Ascending aorta (tissue), 2 donors: Measurements from ENCODE around the gene ELFN1. TPM values are rescaled to one million over a fixed set of nuclear protein-coding genes. Genes with fewer than 3 reads are reported as not detected.

Experiments
- DNase-seq, 2 donors: peaks; one replicate each; pipeline ENCODE4 v3.0.0-alpha.2; 2019; ENCODE audit warnings: low spot score in 2 of 2
- H3K27ac ChIP-seq, 2 donors: fragments of 200-600 bp; sonication (generic); one replicate each; pipeline ENCODE4 v1.5.1; 2016 to 2017; ENCODE audit warnings: mild to moderate bottlenecking in 1 of 2
- H3K27me3 ChIP-seq: fragments of 200-600 bp; sonication (generic); one replicate; pipeline ENCODE4 v1.5.1; 2017
- H3K36me3 ChIP-seq, 2 donors: fragments of 200-600 bp; sonication (generic); one replicate each; pipeline ENCODE4 v1.5.1; 2016
- H3K4me1 ChIP-seq, 2 donors: fragments of 200-600 bp; sonication (generic); one replicate each; pipeline ENCODE4 v1.5.1; 2016 to 2017; ENCODE audit warnings: mild to moderate bottlenecking in 1 of 2
- H3K4me3 ChIP-seq, 2 donors: fragments of 200-600 bp; sonication (generic); one replicate each; pipeline ENCODE4 v1.5.1; 2016 to 2017; ENCODE audit warnings: mild to moderate bottlenecking in 1 of 2
- H3K9me3 ChIP-seq, 2 donors: fragments of 200-600 bp; sonication (generic); one replicate each; pipeline ENCODE4 v1.5.1; 2016
- intact Hi-C: fragments of 100-400 bp; cut with DNase I; formaldehyde crosslinking; loops from one replicate; pipeline ENCODE4 v1.15.1; 2023
- total RNA-seq: library from RNA; depleted of rRNA; stranded (reverse); fragments of >200 nt; gene quantifications from one replicate; pipeline ENCODE4 v1.1.0, GENCODE V29; 2016
- TF ChIP-seq, protein P1 (sequence below), 3 experiments: fragments of 200-600 bp in 2 of 3; fragments of 450-650 bp in 1 of 3; sonication (generic) in 2 of 3; IDR thresholded peaks; one replicate each; pipeline ENCODE4 v1.5.1; 2016 to 2019; ENCODE audit warnings: antibody characterized with exemption in 3 of 3, mild to moderate bottlenecking in 1 of 3, moderate library complexity in 1 of 3

The ELFN1 gene
- total RNA-seq, 1 donor from 2014 or later: 7.3 TPM

DNA sequence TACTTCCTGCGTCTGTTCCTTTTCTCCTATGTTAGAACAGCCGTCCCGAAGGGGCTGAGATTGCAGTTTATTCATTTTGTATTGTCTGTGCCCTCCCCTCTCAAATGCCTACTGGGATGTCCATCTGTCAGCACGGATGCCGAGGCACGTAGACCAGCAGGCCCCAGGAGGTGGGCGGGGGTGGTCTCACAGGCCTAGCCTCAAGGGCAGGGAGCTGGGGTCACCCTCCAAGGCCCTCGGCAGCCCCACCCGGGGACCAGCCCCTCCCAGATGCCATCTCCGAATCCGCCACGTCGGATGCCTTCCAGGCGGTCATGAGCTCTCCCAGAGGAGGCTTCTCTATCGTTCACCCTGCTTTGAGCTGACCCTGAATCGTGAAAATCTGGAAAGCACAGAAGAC is 59.7 kb downstream of the ELFN1 start:
- TF ChIP-seq, protein P1, sequence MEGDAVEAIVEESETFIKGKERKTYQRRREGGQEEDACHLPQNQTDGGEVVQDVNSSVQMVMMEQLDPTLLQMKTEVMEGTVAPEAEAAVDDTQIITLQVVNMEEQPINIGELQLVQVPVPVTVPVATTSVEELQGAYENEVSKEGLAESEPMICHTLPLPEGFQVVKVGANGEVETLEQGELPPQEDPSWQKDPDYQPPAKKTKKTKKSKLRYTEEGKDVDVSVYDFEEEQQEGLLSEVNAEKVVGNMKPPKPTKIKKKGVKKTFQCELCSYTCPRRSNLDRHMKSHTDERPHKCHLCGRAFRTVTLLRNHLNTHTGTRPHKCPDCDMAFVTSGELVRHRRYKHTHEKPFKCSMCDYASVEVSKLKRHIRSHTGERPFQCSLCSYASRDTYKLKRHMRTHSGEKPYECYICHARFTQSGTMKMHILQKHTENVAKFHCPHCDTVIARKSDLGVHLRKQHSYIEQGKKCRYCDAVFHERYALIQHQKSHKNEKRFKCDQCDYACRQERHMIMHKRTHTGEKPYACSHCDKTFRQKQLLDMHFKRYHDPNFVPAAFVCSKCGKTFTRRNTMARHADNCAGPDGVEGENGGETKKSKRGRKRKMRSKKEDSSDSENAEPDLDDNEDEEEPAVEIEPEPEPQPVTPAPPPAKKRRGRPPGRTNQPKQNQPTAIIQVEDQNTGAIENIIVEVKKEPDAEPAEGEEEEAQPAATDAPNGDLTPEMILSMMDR (IDR thresholded peaks at IDR 0.05): no peak
- intact Hi-C loops: no loop called here
- no peaks in the 10 kb centered on the region for H3K4me1 ChIP-seq
- H3K4me3 ChIP-seq: no peak overlapping the region
- no peaks in the 10 kb centered on the region for H3K27me3 ChIP-seq
- H3K9me3 ChIP-seq: peaks cover 0 to 17% of the 10 kb centered on the region in 2 donors
- no peaks in the 10 kb centered on the region for H3K36me3 ChIP-seq
- H3K27ac ChIP-seq: no peak overlapping the region
- DNase-seq: no peak

DNA sequence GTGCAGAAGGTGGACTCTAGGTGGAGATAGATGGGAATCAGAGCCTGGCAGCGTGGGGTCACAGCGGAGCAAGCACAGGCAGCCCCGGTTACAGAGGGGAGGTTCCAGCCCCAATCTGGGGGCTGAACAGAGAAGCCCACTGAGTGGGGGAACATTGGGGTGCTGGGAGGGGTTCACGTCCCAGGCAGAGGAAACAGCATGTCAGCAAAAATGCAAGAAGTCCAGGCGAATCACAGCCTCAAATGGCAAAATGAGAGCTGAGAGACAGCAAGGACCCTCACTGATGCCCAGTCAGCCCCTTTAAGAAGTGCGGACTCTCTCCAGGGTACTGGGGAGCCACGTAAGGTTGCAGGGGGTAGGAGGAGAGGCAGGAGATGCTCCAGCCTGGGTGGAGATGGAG is 62.0 kb downstream of the ELFN1 start:
- no peak for DNase-seq
- H3K4me1 ChIP-seq: no peaks in the 10 kb centered on the region
- no peak overlapping the region for H3K27ac ChIP-seq
- TF ChIP-seq, protein P1 (IDR thresholded peaks at IDR 0.05): no peak
- intact Hi-C loops: no loop called here
- no peaks in the 10 kb centered on the region for H3K36me3 ChIP-seq
- H3K27me3 ChIP-seq: no peaks in the 10 kb centered on the region
- H3K4me3 ChIP-seq: no peak overlapping the region
- peaks cover 0 to 17% of the 10 kb centered on the region in 2 donors for H3K9me3 ChIP-seq

DNA sequence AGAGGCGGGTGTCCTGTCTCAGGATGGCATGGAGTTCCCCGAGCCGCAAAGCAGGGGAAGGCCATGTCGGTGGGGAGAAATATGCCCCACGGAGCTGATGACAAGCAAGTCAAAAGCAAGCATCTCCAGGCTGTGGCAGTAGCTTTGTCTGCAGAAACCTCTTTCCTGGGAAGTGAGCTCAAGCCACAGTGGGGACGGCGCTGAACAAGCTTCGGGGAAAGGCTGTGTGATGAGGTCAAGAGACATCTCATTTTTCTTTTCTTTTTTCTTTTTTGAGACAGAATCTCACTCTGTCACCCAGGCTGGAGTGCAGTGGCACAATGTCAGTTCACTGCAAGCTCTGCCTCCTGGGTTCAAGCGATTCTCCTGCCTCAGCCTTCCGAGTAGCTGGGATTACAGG is 62.6 kb downstream of the ELFN1 start:
- peaks cover 0 to 17% of the 10 kb centered on the region in 2 donors for H3K9me3 ChIP-seq
- intact Hi-C loops: no loop called here
- H3K27ac ChIP-seq: no peak overlapping the region

GRCh38 chr7:1733206-1733907 is 63.3 kb downstream of the ELFN1 start:
- intact Hi-C loops: no loop called here

More for the DNA sequence above, 62.6 kb downstream of the ELFN1 start:
- no peak overlapping the region for H3K4me3 ChIP-seq
- TF ChIP-seq, protein P1 (IDR thresholded peaks at IDR 0.05): no peak
- no peak for DNase-seq
- no peaks in the 10 kb centered on the region for H3K36me3 ChIP-seq
- H3K4me1 ChIP-seq: no peaks in the 10 kb centered on the region
- H3K27me3 ChIP-seq: no peaks in the 10 kb centered on the region

DNA sequence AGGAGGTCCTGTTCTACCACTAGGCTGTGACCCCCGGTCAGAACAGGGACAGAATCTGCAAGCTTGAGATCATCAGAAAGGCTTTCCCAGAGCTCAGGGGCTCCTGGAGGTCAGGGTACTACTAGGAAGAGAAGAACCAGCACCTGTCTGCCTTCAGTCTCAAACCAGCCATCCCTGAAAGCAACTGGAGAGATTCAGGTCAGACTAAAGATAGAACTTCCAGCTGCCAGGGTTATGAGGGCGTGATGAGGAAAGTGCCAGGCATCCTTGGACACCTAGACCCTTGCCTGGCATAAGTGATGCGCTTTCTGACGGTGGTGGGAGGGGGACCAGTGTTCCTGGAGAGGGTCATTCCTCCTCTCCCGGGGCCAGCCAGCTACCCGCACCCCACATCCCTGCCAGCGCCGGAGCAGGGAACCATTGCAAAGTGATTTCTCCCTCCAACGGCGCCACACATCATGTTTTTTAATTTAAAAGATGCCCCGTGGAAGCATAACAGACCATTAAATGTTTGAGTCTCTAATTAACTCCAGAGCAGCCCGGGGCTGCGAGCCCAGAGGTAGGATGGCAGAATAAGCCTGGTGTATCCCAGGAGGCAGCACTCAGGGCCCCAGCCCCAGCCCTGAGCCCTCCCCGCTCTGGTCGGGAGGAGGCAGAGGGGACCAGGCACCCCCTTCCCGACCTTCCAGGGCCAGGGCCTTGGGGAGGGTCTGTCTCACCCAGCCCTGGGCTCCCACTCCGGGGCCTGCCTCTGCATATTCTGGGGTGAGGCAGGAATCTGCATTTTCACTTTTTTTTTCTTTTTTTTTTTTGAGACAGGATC is 64.0 kb downstream of the ELFN1 start:
- peaks cover 0 to 13% of the 10 kb centered on the region in 2 donors for H3K9me3 ChIP-seq
- H3K4me1 ChIP-seq: no peaks in the 10 kb centered on the region
- H3K36me3 ChIP-seq: no peaks in the 10 kb centered on the region
- no peaks in the 10 kb centered on the region for H3K27me3 ChIP-seq
- DNase-seq: no peak
- intact Hi-C loops: no loop called here
- TF ChIP-seq, protein P1 (IDR thresholded peaks at IDR 0.05): no peak
- no peak overlapping the region for H3K27ac ChIP-seq
- H3K4me3 ChIP-seq: no peak overlapping the region

More at GRCh38 chr7:1733206-1733907, 63.3 kb downstream of the ELFN1 start:
- no peak for DNase-seq
- Histone ChIP-seq H3K4me1 (no peaks in the 10 kb centered on the region), H3K36me3 (no peaks in the 10 kb centered on the region), H3K27me3 (no peaks in the 10 kb centered on the region), H3K27ac (no peak overlapping the region), H3K9me3 (peaks cover 0 to 17% of the 10 kb centered on the region in 2 donors), H3K4me3 (no peak overlapping the region)
- TF ChIP-seq, protein P1 (IDR thresholded peaks at IDR 0.05): no peak
